HG03135 (cell line): Measurements from ENCODE around the gene CIDEC.
A peak's percentile ranks its signal among the peaks of the same experiment; 100 is the strongest.
"Not testable (repeated sequence)": the region's sequence is repeated elsewhere in the genome, so short reads cannot be mapped to it uniquely, and the experiment has no call there.

Experiments used
- ATAC-seq: cut with Tn5 transposase; IDR thresholded peaks from one replicate; pipeline ENCODE4 v1.9.1; 2021; ENCODE audit warnings: mild to moderate bottlenecking, moderate library complexity; ENCODE audit not compliant: unreplicated experiment

Gene CIDEC

DNA sequence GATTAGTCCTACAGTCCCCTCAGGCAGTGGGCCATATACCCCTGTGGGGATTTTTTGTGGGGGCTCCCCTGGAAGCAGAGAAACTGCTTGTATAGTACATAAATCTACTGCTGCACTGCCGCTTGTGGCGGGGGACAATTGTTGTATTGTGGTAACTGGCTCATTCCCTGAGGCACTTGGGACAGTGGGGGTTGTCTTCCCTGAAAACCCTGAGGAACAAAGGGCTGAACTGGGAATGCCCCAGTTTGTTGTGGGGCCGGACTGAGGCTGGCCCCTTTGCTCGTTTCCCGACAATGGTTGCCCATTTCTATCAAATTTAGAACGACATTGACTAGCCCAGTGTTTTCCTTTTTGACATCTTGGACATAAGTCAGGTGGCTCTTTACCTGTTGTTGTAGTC, 28.7 kb downstream of the CIDEC start:
- not testable (repeated sequence) for ATAC-seq

DNA sequence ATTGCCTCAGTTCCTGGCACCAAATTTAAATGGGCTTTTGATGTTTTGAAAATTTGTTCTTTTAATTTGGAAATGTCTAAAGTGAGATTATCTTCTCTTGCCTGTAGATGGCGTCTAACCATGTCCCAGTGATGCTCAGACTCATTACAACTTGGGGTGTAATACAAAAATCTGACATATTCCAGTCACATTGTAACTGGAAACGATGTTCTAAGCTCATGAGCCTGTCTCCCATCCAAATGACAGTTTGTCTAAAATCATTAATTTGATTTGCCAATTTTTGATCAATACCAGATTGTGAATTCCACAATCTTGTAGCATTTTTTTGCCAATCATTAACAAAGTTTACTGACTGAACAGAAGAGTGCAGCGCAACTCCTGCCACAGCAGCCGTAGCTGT, 31.2 kb downstream of the CIDEC start:
- not testable (repeated sequence) for ATAC-seq

DNA sequence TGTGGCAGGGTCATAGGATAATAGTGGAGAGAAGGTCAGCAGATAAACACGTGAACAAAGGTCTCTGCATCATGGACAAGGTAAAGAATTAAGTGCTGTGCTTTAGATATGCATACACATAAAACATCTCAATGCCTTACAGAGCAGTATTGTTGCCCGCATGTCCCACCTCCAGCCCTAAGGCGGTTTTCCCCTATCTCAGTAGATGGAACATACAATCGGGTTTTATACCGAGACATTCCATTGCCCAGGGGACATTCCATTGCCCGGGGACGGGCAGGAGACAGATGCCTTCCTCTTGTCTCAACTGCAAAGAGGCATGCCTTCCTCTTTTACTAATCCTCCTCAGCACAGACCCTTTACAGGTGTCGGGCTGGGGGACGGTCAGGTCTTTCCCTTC, 32.2 kb downstream of the CIDEC start:
- not testable (repeated sequence) for ATAC-seq

DNA sequence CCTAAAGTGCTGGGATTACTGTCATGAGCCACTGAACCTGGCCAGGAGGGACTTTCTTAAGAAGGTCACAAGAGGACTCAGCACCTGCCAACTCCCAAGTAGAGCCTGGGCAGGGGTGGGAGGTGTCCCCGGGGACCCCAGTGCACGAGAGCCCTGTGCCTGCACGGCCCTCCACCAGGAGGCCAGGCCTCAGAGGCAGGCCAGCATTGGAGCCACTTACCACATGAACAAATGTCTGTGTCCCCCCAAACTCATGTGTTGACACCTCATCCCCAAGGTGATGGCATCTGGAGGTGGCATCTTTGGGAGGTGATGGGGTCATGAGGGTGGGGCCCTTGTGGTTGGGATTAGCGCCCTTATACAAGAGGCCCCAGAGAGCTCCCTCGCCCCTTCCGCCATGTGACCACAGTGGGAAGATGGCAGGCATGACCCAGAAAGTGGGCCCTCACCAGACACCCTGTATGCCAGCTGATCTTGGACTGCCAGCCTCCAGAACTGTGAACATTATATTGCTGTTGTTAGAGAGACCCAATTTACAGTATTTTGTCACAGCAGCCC, 33.0 kb downstream of the CIDEC start:
- ATAC-seq = no peak

DNA sequence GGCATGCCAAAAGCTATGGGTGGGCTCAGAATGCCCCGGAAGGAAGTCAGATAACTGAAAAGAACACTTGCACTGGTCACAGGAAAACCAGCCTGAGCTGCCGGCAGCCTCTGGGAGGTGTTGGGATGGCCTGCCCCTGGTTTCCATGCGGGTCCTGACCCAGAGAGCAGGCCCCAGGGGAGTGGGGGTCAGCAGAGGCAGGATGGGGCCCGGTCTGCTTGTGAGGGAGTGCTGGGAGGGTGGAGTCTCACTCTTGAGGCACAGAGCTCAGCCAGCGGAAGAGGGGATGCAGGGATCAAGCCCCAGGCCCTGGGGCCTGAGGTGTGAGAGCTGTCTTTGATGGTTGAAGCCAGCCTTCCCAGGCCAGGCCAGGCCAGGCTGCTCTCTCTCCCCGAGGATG, 33.8 kb downstream of the CIDEC start:
- no peak for ATAC-seq

DNA sequence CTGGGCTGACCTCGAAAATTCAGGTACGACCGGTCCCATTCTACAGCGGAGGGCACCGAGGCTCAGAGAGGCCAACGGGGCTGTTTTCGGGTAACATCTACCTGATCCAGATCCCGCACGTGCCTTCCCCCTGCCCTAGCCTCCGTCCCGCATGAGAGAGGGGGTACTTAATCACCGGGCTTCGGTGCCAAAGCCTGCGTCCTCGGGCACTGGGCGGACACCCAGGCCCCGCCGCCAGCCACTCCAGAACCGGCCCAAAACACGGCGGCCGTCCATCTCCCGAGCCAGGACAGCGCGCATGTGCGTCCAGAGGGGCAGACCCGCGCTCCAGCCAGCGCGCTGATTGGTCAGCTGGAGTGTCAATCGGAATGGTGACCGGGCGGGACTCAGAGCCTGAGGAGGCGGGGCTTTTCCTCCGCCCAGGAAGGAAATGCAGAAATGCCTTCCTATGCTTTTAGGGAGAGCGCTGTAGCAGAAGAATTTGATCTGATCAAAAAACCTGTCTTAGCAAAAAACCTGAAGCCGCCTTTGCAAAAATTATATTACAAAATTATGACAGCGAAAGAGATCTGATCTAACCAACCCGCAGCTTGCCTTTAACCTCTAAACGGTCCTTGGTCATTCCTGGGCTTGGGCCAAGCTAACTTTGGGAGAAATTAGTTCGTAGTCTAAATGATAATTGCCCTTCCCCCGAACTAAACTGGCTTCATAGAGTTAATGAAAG, 36.2 kb downstream of the CIDEC start, which contains the start of gene RPUSD3:
Gene RPUSD3 (minus strand): TSS at position 294 of the 724 bp plus-strand sequence. CDS start 18 bp downstream, at position 276.
- ATAC-seq = peak; percentile 98

DNA sequence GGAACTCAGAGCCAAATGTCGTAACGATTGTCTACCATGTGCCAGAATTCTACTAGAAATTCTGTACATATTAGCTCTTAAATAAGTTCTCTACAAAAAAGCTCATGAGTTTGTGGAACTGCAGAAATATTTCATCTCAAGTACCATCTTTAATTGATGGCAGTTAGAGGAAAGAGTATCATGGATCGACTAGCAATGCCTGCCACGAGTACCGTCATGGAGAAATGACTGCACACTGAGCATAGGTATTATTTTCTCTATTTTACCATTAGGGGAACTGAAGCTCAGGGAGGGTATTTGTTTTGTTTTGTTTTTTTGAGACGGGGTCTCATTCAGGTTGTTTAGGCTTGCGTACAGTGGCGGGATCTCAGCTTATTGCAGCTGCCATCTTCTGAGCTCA, 39.0 kb downstream of the CIDEC start:
- ATAC-seq = no peak

DNA sequence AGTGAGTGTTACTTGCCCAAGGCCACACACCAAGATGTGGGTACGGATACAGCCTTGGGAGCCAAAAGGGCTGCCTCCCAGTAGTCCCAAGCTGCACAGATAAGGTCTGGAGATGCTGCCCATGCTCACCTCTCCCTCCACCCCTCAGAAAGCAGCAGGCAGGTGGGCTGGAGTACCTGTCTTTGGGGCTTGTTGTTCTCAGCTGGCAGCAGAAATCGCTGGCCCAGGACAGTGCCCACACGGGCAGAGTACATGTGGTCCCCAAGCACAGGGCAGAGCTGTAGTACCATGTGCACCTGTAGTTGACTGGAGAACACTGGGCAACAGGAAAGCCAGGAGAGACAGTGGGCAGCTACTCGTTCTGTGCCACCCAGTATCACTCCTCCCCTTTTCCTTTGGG, 41.2 kb downstream of the CIDEC start:
- no peak for ATAC-seq

DNA sequence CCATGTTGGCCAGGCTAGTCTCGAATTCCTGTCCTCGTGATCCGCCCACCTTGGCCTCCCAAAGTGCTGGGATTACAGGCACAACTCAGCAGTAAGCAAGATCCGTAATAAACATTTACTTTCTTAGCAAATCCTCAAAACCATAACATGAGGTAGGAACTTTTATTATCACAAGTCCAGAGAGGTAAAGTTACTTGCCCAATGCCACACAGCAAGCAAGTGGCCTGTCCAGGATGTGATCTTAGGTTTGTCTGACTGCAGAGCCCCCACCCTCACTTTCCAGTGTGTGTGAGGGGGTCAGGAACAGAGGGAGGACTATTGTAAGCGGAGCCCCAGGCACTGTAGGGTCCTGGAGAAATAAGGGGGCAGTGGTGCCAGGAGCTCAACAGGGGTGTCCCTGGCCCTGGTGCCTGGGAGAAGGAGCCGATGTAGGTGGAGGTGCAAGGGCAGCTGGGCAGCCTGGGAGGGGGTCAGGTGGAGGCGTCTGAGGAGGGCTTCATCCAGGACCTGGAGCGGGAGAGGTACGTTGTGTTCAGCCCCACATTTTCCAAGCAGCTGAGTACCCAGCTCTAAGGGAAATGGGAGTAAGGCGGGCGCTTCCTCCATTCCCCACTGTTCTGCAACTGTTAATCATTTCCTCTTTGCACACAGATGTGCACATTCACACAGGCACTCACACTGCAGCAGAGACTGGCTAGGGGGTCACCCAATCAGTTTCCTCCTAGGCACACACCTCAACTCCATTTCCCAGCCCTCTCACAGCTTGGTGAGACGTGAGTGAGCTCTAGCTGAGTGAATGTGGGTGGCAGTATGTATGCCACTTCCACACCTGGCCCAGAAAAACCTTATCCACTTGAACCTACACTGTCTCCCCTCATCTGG, 42.1 kb downstream of the CIDEC start:
- no peak for ATAC-seq

DNA sequence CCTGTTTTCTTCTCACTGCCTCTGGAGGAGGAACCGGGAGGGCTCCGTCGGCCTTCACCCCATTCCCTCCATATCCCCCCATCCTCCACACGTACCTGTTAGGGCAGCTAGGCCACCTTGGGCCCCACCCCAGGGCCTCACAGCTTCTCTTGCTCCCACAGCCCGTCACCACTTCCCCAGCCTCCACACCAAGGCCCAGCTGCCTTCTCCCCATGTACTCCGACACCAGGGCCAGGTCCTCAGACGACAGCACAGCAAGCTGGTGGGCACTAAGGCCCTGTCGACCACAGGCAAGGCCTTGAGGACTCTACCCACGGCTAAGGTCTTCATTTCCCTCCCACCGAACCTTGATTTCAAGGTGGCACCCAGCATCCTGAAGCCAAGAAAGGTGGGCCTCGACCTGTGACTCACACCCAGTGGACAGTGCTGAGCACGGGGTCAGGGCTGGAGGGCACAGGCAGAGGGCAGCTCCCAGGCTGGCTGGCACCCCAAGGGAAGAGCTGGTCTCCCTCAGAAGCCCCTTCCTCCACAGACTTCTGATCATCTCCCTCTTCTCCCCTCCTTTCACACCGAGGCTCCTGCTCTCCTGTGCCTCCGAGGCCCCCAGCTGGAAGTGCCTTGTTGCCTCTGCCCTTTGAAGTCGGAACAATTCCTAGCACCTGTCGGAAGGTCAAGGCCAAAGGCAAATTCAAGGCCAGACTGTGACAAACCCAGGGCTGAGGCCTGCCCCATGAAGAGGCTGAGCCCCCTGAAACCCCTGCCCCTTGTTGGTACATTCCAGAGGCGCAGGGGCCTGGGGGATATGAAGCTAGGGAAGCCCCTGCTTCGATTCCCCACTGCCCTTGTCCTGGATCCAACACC, 45.3 kb downstream of the CIDEC start:
- no peak for ATAC-seq

DNA sequence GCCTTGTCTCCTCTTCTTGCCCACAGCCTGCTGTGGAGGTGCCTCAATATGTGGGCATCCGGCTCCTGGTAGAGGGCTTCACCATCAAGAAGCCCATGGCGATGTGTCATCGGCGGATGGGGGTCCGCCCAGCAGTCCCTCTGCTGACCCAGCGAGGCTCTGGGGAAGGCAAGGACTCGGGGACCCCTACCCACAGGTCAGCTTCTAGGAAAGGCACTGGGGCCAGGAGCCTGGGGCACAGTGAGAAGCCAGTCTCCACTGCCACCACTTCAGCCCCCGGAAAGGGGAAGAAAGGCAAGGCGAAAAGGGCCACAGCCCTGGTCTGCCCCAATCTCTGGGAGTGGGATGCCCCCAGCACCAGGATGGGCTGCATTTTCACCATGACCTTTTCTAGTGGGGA, 47.0 kb downstream of the CIDEC start:
- ATAC-seq = no peak

DNA sequence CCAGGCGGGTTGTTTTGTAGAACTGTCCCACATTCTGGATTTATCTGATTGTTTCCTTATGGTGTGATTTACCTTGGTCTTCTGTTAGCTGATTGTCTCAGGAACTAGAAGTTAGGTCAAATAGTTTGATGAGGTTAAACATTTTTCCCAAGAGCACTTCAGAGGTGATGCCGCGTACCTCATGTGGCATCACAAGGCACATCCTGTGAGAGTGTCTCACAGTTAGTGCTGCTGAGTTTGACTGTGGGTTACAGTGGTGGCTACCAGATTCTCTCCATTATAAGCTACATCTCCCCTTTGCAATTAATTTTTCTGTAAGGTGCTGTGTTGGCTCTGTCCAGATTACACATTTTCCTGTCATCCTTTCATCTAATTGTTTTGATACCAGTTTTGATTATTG, 48.8 kb downstream of the CIDEC start:
- no peak for ATAC-seq

DNA sequence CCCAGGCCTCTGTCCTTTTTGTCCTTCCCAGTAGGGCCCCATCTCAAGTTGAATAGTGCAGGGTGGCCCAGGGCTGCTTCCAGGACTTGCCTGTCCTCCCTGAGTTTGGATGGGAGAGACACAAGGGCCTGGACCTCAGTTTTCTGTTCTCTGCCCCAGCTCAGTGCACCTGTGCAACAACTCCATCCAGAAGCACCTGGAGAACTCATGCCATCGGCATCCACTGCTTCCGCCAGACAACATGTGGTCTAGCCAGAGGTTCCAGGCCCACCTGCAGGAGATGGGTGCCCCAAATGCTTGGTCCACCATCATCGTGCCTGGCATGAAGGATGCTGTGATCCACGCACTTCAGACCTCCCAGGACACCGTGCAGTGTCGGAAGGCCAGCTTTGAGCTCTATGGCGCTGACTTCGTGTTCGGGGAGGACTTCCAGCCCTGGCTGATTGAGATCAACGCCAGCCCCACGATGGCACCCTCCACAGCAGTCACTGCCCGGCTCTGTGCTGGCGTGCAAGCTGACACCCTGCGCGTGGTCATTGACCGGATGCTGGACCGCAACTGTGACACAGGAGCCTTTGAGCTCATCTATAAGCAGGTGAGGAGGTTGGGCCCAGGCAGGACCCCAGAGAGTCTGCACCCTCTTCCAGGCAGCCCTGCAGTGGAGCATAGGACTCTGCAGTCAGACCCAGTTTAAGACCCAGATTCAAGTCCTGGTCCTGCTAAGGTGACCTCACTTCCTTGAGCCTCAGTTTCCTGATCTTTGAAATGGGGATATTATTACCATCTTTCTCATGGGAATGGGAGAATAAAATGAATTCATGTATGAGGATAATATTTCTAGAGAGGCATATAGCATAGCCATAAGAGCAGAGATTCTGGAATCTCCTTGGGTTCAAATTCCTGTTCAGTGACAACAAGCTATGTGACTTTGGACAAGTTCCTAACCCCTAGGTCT, 51.0 kb downstream of the CIDEC start:
- no peak for ATAC-seq

DNA sequence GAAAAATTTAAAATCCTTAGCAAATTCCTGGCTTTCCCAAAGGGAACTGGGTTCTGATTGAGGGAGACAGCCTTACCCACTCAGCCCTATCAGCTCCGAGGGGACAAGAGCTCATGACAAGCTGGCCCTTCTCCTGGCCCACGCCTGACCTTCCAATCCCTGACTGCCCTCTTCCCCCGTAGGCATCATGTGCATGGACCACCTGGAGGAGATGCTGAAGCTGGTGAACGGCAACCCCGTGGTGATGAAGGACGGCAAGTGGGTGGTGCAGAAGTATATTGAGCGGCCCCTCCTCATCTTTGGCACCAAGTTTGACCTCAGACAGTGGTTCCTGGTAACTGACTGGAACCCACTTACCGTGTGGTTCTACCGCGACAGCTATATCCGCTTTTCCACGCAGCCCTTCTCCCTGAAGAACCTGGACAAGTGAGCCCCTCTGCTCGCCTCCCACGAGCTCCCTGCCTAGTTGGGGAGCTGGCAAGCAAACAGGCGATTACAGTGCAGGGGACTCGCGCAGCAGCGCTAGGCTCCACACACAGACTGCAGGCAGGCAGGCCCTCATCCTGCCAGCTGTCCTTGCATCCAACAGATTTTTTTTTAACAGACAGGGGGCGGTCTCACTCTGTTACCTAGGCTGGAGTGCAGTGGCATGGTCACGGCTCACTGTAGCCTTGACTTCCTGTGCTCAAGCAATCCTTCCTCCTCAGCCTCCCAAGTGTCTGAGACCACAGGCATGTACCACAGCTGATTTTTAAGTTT, 53.1 kb downstream of the CIDEC start:
- ATAC-seq = no peak

DNA sequence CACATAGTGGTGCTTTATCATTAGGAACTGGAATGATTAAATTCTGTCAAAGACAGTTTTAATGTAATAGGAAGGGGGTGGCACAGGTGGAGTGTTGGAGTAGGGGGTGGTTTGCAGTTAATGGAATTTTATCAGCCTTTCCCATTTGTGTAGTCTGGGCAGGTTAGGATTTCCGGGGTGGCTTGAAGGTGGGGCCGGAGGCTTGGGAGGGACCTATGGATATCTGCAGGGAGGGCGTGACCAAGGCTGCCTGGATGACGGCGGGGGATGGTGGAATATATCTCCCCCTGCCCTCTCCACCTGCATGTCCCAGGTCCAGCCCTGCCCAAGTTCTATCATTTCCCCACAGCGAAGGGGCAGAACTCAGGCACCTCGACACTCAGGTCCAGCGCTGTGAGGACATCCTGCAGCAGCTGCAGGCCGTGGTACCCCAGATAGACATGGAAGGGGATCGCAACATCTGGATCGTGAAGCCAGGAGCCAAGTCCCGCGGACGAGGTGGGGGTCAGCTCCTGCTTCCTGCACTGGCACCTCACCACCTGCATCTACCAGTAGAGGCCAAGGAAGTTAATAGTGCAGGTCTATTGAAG, 54.5 kb downstream of the CIDEC start:
- no peak for ATAC-seq

DNA sequence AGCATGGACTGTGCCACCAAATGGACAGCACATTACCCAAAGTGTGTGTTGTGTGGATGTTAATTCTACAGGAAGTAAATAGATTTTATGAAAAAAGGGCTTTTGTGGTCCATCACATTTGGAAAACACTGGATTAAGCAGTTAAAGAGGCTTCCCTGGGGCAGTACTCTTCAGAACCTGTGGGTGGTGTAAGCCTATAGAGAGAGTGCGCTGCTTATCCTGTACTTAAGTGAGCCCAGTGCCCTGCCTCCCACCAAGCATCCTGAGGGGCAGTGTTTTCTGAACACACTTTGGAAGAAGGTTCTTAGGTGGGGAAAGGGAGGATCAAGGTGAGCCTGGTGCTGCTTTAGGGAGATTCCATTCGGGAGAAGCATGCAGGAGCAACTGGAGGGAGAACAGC, 59.1 kb downstream of the CIDEC start:
- ATAC-seq = no peak

DNA sequence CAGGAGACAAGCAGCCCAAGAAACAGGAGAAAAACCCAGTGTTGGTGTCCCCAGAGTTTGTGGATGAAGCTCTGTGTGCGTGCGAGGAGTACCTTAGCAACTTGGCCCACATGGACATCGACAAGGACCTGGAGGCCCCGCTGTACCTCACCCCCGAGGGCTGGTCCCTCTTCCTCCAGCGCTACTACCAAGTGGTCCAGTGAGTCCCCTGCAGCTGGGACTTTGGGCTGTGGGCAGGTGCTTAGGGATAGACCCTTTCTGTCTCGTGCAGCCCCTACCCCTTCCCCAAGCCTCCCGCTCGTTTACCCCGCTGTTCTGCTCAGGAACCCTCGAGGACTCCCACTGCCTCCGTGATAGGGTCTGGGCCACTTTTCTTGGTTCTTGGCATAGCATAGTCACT, 59.5 kb downstream of the CIDEC start:
- ATAC-seq = no peak

DNA sequence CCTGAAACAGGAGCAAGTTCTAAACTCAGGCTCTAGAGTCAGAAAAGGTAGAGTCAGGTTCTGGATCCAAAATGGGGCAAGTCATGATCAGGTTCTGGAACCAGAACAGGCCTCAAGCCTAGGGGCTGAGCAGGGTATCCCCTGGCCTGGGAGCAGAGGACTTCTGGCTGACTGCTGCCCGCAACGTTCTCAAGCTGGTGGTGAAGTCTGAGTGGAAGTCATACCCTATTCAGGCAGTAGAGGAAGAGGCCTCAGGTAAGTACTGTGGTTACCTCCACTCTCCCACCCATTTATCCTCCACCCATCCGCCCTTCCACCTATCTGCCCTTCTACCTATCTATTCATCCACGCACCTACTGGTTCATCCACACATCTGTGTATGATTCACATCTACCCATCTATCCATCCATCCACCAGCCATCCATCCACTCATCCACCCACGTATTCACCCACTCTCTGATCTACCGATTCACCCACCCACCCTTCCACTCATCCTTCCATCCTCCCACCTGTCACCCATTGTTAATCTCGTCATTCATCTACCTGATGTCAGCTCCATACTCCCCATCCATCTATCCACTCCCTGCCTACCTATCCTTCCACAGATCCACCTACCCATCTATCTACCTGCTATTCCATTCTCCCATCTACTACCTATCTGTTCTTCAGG, 61.3 kb downstream of the CIDEC start:
- ATAC-seq = no peak
